ENCODE measurements around the gene NTM. TPM values are rescaled to one million over a fixed set of nuclear protein-coding genes. Genes with fewer than 3 reads are reported as not detected.
A peak's percentile ranks its signal among the peaks of the same experiment; 100 is the strongest.
"Not testable (repeated sequence)": the region's sequence is repeated elsewhere in the genome, so short reads cannot be mapped to it uniquely, and the experiment has no call there.

NTM gene
- total RNA-seq, 4 donors from 2014 or later, result 1.4 to 2.8 (median 1.7) TPM

DNA sequence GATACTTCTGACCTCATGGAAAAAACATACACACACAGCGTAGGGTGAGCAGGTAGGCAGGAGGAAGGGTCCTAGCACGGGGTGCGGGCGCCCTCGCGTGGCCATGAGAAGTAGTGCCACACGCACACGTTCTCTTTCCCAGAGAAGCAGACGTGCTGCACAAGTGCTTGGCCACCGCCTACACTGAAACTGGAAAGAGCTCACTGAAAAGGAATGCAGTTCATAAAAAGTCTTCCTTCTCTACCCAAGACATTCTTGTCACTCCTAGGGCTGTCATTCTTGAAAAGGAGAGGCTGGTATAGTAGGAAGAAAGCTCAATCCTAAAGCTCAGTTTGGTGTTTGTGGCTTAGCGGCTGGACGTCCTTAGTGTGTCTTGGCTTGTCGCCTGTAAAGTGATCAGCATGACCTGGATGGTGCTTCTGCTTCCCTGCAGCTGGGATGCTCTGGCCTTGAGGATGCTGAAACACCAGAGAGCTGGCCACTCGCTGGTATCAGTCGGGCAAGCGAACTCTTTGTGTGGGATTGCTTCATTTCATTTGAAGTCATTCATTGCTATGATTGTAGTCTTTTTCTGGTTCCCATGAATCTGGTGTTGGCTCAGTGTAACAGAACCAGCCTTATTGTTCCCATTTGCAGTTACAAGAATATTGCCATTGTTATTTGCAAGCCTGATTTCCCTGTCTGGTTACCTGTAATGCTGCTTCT lies 303.8 kb downstream of the NTM start:
- DNase-seq, result peak in 2 of 3 donors; percentile 65 to 68
- no peaks in the 10 kb centered on the region for H3K36me3 ChIP-seq
- TF ChIP-seq, protein P1, sequence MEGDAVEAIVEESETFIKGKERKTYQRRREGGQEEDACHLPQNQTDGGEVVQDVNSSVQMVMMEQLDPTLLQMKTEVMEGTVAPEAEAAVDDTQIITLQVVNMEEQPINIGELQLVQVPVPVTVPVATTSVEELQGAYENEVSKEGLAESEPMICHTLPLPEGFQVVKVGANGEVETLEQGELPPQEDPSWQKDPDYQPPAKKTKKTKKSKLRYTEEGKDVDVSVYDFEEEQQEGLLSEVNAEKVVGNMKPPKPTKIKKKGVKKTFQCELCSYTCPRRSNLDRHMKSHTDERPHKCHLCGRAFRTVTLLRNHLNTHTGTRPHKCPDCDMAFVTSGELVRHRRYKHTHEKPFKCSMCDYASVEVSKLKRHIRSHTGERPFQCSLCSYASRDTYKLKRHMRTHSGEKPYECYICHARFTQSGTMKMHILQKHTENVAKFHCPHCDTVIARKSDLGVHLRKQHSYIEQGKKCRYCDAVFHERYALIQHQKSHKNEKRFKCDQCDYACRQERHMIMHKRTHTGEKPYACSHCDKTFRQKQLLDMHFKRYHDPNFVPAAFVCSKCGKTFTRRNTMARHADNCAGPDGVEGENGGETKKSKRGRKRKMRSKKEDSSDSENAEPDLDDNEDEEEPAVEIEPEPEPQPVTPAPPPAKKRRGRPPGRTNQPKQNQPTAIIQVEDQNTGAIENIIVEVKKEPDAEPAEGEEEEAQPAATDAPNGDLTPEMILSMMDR (IDR thresholded peaks at IDR 0.05), result peak; percentile 25 to 71 (median 61)
- TF ChIP-seq POLR2A (IDR thresholded peaks at IDR 0.05), result no peak
- no peaks in the 10 kb centered on the region for H3K9me3 ChIP-seq
- no peak overlapping the region for H3K27ac ChIP-seq
- H3K27me3 ChIP-seq, result no peaks in the 10 kb centered on the region
- no peaks in the 10 kb centered on the region for H3K4me1 ChIP-seq
- H3K4me3 ChIP-seq, result no peak overlapping the region

DNA sequence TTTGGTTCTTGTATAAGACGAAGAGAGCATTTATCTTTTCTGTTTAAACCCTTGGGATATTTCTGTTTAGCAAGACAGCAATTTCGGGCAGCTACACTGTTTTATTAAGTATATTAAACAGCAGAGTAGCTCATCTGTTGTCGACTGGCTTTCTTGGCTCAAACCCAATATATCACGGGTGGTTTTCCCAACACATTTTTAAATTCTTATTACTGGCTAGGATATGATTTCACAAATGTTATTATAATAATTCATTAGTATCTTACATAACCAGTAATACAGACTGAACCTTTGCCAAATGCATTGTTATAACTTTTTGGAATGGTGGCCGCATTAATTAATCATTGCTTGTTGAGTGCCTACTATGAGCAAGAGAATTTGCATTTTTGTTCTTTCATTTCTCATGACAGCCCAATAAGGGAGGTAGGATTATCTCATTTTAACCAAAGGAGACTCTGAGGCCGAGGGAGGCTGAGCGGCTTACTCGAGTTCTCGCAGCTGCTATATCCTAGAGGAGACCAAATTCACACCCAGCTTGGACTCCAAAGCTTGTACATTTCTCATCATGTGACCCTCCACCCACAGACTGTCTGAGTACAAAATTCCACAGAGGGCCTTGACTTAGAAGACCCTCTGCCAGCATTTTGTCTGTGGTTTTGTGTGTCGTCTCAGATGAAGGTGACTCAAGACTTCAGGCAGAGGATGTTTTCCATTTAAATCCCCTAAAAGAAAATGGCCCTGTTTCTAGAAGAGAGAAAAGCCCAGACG lies 304.9 kb downstream of the NTM start:
- H3K4me3 ChIP-seq, result no peak overlapping the region
- no peaks in the 10 kb centered on the region for H3K36me3 ChIP-seq
- no peaks in the 10 kb centered on the region for H3K27me3 ChIP-seq
- H3K4me1 ChIP-seq, result no peaks in the 10 kb centered on the region
- H3K27ac ChIP-seq, result no peak overlapping the region
- no peak for DNase-seq
- no peak for TF ChIP-seq POLR2A (IDR thresholded peaks at IDR 0.05)
- TF ChIP-seq, protein P1 (IDR thresholded peaks at IDR 0.05), result no peak
- H3K9me3 ChIP-seq, result no peaks in the 10 kb centered on the region

DNA sequence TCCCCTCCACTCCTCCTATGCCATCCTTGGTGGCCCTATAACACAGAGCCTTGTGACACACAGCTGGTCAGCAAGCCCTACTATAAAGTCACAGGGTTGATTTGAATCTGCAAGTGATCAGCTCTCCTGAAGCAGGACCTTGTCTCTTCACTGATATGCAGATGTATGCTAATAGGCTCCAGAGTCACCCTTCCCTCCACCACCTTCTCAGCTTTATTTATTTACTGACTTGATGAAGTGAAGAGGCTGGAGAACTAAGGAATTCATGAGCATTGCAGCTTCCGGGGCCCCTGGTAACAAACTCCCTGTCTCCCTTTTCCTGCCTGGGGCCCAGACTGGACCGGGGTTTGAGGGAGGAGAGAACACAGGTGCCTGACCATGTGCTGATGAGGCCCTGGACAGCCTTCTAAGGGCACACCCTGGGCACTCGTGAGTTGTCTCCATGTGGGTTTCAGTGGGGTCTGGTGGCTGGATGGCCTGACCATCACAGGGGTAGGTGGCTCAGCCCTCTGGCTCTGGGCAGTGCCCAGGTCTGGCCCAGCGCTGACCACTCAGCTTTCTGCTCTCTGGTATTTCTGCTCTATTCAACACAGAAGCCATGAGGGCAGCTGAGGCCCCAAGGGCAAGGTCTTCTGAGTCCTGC lies 307.5 kb downstream of the NTM start:
- no peak for DNase-seq
- no peaks in the 10 kb centered on the region for H3K9me3 ChIP-seq
- TF ChIP-seq, protein P1 (IDR thresholded peaks at IDR 0.05), result no peak

DNA sequence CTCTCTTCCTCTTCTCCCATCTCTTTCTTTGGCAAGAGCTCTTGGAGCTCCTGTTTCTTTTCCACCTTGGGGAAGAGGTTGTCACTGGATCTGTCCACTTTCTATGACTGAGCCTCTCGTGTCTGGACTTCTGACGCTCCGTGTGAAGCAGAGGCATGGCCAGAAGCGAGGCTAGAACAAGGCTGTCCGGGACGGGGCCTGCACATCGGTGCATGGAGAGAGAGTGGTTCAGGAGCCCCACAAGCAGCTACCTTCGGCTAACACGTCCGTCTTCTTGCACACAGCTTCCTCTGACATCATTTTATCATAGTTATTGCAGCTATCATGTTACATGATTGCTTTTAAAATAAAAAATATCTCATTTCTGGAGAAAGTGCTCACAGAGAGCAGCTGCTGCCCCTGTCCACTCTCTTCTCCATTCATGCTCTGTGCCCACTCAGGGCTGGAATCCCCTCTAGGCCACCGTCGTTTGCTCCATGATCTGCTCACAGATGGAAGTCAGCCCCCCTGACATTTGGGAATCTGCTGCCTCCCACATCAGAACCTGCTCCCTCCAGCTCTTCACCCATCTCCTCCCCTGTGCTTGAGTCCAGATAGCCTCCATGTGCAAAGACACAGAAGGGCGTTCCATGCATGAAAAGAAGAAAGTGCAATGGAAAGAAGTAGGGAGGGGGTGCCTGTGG lies 308.4 kb downstream of the NTM start:
- no peaks in the 10 kb centered on the region for H3K27me3 ChIP-seq
- no peak overlapping the region for H3K4me3 ChIP-seq
- no peaks in the 10 kb centered on the region for H3K36me3 ChIP-seq
- TF ChIP-seq POLR2A (IDR thresholded peaks at IDR 0.05), result no peak
- TF ChIP-seq, protein P1 (IDR thresholded peaks at IDR 0.05), result no peak
- H3K4me1 ChIP-seq, result no peaks in the 10 kb centered on the region
- no peak overlapping the region for H3K27ac ChIP-seq
- no peak for DNase-seq
- H3K9me3 ChIP-seq, result no peaks in the 10 kb centered on the region

More for the DNA sequence above, 307.5 kb downstream of the NTM start:
- no peaks in the 10 kb centered on the region for H3K4me1 ChIP-seq
- no peak overlapping the region for H3K4me3 ChIP-seq
- no peaks in the 10 kb centered on the region for H3K36me3 ChIP-seq
- no peak overlapping the region for H3K27ac ChIP-seq
- H3K27me3 ChIP-seq, result no peaks in the 10 kb centered on the region

DNA sequence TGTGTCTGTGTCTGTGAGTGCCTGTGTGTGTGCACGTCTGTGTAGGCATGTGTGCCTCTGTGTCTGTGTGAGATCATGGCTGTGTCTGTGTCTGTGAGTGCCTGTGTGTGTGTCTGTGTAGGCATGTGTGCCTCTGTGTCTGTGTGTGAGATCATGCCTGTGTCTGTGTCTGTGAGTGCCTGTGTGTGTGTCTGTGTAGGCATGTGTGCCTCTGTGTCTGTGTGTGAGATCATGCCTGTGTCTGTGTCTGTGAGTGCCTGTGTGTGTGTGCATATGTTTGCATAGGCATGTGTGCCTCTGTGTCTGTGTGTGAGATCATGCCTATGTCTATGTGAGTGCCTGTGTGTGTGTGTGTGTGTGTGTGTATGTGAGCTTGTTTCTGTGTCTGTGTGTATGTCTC lies 310.0 kb downstream of the NTM start:
- not testable (repeated sequence) for H3K4me1 ChIP-seq, H3K36me3 ChIP-seq, H3K27me3 ChIP-seq, H3K4me3 ChIP-seq, H3K27ac ChIP-seq, DNase-seq, H3K9me3 ChIP-seq

All from Peyer's patch (tissue), 4 donors.